Measurements from ENCODE around the gene HSDL1. TPM values are rescaled to one million over a fixed set of nuclear protein-coding genes. Genes with fewer than 3 reads are reported as not detected.

Gene HSDL1
- total and polyA plus RNA-seq, 2 of the 4 experiments (the other 2 are of a cell fraction): 11.6 to 18.3 TPM

DNA sequence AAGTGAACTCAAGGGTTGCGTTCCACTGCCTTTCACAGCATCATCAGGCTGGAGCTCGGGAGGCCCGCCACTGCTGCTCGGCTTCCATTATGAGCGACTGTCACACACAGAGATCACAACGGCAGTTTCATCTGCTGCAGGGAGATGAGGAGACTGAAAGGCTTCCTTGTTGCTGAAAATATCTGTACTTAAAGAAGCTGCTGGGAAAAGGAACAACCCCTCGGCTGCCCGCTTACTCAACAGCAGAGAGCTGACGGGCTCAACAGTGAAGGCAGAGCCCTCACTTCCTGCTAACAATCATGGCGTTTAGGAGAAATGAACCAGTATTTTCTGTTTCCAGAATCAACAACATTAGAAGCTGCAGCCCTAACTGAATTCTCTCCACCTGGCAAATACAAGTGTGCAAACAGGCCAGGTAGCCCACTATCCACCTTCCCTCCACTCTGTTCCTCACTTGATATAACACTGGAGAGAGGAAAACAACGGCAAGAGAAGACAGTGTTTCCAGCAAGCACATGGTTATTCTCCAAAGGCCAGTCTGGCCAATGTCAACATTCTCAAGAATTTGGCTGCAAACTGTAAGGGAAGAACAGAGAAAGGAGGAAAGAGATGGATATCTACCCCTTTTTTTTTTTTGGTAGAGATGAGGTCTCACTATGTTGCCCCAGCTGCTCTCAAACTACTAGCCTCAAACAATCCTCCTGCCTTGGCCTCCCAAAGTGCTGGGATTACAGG lies 62.0 kb downstream of the HSDL1 start:
- H2AK5ac ChIP-seq (ENCODE audit: low read depth, low read length): no peak overlapping the region

More for the DNA sequence above, 62.0 kb downstream of the HSDL1 start:
- H4K8ac ChIP-seq (ENCODE audit: low read depth in 2 of 2, low read length in 2 of 2): no peak overlapping the region
- ATAC-seq (ENCODE audit: low read depth) (no peak), DNase-seq (no peak)
- no peak overlapping the region for H3K23ac ChIP-seq (ENCODE audit: low read depth, low read length)
- H3K9ac ChIP-seq (ENCODE audit: low read depth, low read length): no peak overlapping the region
- no peaks in the 10 kb centered on the region for H3K27me3 ChIP-seq (ENCODE audit: control insufficient read depth, insufficient read depth, low read length)
- H3K4ac ChIP-seq (ENCODE audit: low read depth, low read length): no peak overlapping the region
- no peak overlapping the region for H4K91ac ChIP-seq (ENCODE audit: insufficient read depth, low read depth, low read length)
- H2BK15ac ChIP-seq (ENCODE audit: low read depth, low read length): no peak overlapping the region
- BruUV-seq (replicated peaks): no TSS peak
- H3K14ac ChIP-seq (replicated peaks; ENCODE audit: low read depth, low read length): no peak overlapping the region
- TF ChIP-seq RFX5 (IDR thresholded peaks at IDR 0.05; ENCODE audit: low read depth, low read length): no peak
- no peak for TF ChIP-seq CHD1 (IDR thresholded peaks at IDR 0.05; ENCODE audit: low read depth, low read length)
- no peak for TF ChIP-seq BHLHE40 (IDR thresholded peaks at IDR 0.05; ENCODE audit: low read depth, low read length)
- TF ChIP-seq MXI1 (IDR thresholded peaks at IDR 0.05; ENCODE audit: borderline replicate concordance, low read depth, low read length): no peak
- TF ChIP-seq, protein P1, sequence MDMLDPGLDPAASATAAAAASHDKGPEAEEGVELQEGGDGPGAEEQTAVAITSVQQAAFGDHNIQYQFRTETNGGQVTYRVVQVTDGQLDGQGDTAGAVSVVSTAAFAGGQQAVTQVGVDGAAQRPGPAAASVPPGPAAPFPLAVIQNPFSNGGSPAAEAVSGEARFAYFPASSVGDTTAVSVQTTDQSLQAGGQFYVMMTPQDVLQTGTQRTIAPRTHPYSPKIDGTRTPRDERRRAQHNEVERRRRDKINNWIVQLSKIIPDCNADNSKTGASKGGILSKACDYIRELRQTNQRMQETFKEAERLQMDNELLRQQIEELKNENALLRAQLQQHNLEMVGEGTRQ (IDR thresholded peaks at IDR 0.05; ENCODE audit: low read depth, low read length): no peak
- intact Hi-C loops (cut with micrococcal nuclease): no loop called here
- H3K9me1 ChIP-seq (ENCODE audit: insufficient read depth, low read length): no peaks in the 10 kb centered on the region
- no peak overlapping the region for H3K27ac ChIP-seq (ENCODE audit: insufficient read depth, low read length)
- no CpG with 5 or more reads among the region's 11 CpGs for WGBS, 2 experiments (ENCODE audit: extremely low coverage in 2 of 2, insufficient read length in 1 of 2)
- no peak overlapping the region for H2BK120ac ChIP-seq (ENCODE audit: low read depth, low read length)
- CTCF ChIA-PET: no interaction called here
- H4K20me1 ChIP-seq (ENCODE audit: insufficient read depth, low read length): peaks cover 14% of the 10 kb centered on the region; the same call in 1 of the 2 replicates
- H3K18ac ChIP-seq (ENCODE audit: low read depth, low read length): no peak overlapping the region
- in situ Hi-C loops (cut with MboI; ENCODE audit: low sequenced_read_pairs): loop anchor here (10.0 kb wide), 1 partner anchor 402 kb away; no protein-coding TSS in a partner anchor
- peaks cover 0 to 8% of the 10 kb centered on the region in 2 experiments; a peak in 2 of 4 replicates for H3K79me1 ChIP-seq (ENCODE audit: low read depth in 1 of 2, low read length in 2 of 2)
- no peaks in the 10 kb centered on the region for H3K4me1 ChIP-seq (ENCODE audit: control insufficient read depth, insufficient read depth, low read length)
- no peak overlapping the region for H2AFZ ChIP-seq (replicated peaks; ENCODE audit: low read length, poor library complexity)
- H3K56ac ChIP-seq (ENCODE audit: extremely low read depth, insufficient read depth, low read length): no peak overlapping the region
- no peak overlapping the region for H3K4me2 ChIP-seq (ENCODE audit: low read depth, low read length)
- H3K4me3 ChIP-seq (ENCODE audit: insufficient read depth, low read depth, low read length): no peak overlapping the region
- no peak overlapping the region for H2BK5ac ChIP-seq (ENCODE audit: low read depth, low read length, poor library complexity, severe bottlenecking)
- peaks cover 49% of the 10 kb centered on the region for H3K36me3 ChIP-seq (ENCODE audit: control insufficient read depth, insufficient read depth, low read length)
- dilution Hi-C loops (cut with HindIII; ENCODE audit: low sequenced_read_pairs, unreplicated experiment): no loop called here
- no peaks in the 10 kb centered on the region for H3K9me3 ChIP-seq (ENCODE audit: control insufficient read depth, insufficient read depth, low read length)
- no peak overlapping the region for H2BK20ac ChIP-seq (ENCODE audit: low read depth, low read length)
- H2AK9ac ChIP-seq (replicated peaks; ENCODE audit: low read depth, low read length, poor library complexity): no peak overlapping the region
- POLR2A ChIA-PET (ENCODE audit: unreplicated experiment): no interaction called here
- no peak overlapping the region for H4K5ac ChIP-seq (ENCODE audit: low read depth, low read length)
